Pericardium fibroblast (primary cell): ENCODE data around the gene TM4SF20. TPM values are rescaled to one million over a fixed set of nuclear protein-coding genes. Genes with fewer than 3 reads are reported as not detected.

ENCODE experiments used
- total RNA-seq: library from RNA; depleted of rRNA; stranded (reverse); fragments of >200 nt; gene quantifications from 2 replicates; pipeline ENCODE4 v1.2.3, GENCODE V29; 2015

Gene TM4SF20
- not detected in 2 replicates for total RNA-seq

DNA sequence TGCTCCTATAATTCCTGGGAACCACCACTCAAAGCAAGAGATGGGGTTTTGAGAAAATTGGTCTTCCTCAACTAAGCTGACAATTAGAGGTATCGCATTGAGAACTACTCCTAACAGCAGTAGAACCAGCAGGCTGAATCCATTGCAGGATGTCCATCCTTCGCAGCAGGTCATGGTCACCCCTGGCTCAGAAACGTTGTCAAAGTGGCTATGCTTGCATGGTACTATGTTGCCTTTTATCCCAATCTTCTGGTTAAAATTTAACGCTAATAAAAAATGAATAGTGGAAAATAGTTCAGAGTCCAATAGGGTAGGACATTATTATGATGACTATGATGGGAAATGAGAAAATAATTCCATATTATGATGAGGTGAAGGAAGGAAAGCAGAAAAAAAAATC is at the start of gene TM4SF20:
Gene TM4SF20, minus strand, starts transcription at position 212 of the 400 bp plus-strand sequence. Its CDS starts 38 bp downstream, at position 174.

DNA sequence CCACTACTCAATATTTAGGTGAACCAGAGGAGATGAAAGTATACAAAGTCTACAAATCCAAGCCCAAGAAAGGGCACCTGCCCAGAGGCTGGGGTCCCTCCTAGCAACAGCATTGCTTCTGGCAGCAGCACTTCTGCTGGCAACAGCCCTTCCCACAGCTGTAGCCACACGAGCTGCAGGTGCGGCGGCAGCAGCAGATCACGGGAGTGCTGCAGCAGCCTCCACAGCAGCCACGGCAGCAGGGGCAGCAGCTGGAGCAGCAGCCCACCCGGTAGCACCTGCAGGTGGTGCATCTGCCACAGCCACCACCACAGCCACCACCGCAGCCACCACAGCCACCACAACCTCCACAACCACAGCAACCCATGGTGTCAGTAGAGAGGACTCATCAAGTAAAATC is 8.5 kb upstream of the TM4SF20 start, which contains the start of gene SCYGR1:
Gene SCYGR1, minus strand, starts transcription at position 367 of the 400 bp plus-strand sequence. Its CDS starts 0 bp downstream, at position 367.

GRCh38 chr2:227324995-227325838 is 53.9 kb downstream of the TM4SF20 start, which contains the start of gene MFF:
Gene MFF, plus strand, starts transcription at chr2:227325251. Its CDS starts 5,415 bp downstream, at chr2:227330666.

Other genes with a start within 250 kb of the TM4SF20 start
- gene COL4A4, start 215.1 kb downstream of the TM4SF20 start, total RNA-seq = 0.43 and 15.9 TPM in 2 replicates
- 0.47 TPM in 1 of 2 replicates, not detected in the other for gene COL4A3, start 214.7 kb downstream of the TM4SF20 start, total RNA-seq
- 83.1 and 99.8 TPM in 2 replicates for gene MFF, start 54.1 kb downstream of the TM4SF20 start, total RNA-seq
- gene SCYGR1, start 8.6 kb upstream of the TM4SF20 start, total RNA-seq = not detected in 2 replicates
- 47.1 and 55.7 TPM in 2 replicates for gene AGFG1, start 92.8 kb upstream of the TM4SF20 start, total RNA-seq
- gene SCYGR2, start 219.6 kb upstream of the TM4SF20 start, total RNA-seq = not detected in 2 replicates
- not detected in 2 replicates for gene SCYGR3, start 235.5 kb upstream of the TM4SF20 start, total RNA-seq
- not detected in 2 replicates for gene SCYGR4, start 238.2 kb upstream of the TM4SF20 start, total RNA-seq